Mesothelial cell of epicardium (in vitro differentiated cells): ENCODE data around the gene HOXA13. TPM values are rescaled to one million over a fixed set of nuclear protein-coding genes. Genes with fewer than 3 reads are reported as not detected.
A peak's percentile ranks its signal among the peaks of the same experiment; 100 is the strongest.

Experiments
- DNase-seq, 2 experiments: peaks; one replicate each; pipeline ENCODE4 v3.0.0; 2021; ENCODE audit warnings: low spot score in 2 of 2; ENCODE audit not compliant: unreplicated experiment in 2 of 2
- H3K27ac Mint-ChIP-seq: 2 replicates; pipeline ENCODE4 v1.8.0; 2021; ENCODE audit warnings: mixed read lengths
- H3K27me3 Mint-ChIP-seq: 2 replicates; pipeline ENCODE4 v1.8.0; 2021; ENCODE audit warnings: low read depth, mixed read lengths
- H3K36me3 Mint-ChIP-seq: 2 replicates; pipeline ENCODE4 v1.8.0; 2021; ENCODE audit warnings: mixed read lengths
- H3K4me1 Mint-ChIP-seq: 2 replicates; pipeline ENCODE4 v1.8.0; 2021; ENCODE audit warnings: mixed read lengths
- H3K4me3 Mint-ChIP-seq: 2 replicates; pipeline ENCODE4 v1.8.0; 2021; ENCODE audit warnings: mild to moderate bottlenecking, moderate library complexity, mixed read lengths
- H3K9me3 Mint-ChIP-seq: 2 replicates; pipeline ENCODE4 v1.8.0; 2021; ENCODE audit warnings: mixed read lengths
- total RNA-seq: library from RNA; stranded (reverse); gene quantifications from 3 replicates; pipeline ENCODE4 v1.2.1, GENCODE V29; 2021
- TF ChIP-seq, protein P1 (sequence below): fragments of 200-600 bp; sonication (generic); IDR thresholded peaks from one replicate; pipeline ENCODE4 v1.5.0; 2021; ENCODE audit warnings: antibody characterized with exemption; ENCODE audit not compliant: unreplicated experiment

Gene HOXA13
- total RNA-seq, 1 donor from 2014 or later: 7.7 TPM

DNA sequence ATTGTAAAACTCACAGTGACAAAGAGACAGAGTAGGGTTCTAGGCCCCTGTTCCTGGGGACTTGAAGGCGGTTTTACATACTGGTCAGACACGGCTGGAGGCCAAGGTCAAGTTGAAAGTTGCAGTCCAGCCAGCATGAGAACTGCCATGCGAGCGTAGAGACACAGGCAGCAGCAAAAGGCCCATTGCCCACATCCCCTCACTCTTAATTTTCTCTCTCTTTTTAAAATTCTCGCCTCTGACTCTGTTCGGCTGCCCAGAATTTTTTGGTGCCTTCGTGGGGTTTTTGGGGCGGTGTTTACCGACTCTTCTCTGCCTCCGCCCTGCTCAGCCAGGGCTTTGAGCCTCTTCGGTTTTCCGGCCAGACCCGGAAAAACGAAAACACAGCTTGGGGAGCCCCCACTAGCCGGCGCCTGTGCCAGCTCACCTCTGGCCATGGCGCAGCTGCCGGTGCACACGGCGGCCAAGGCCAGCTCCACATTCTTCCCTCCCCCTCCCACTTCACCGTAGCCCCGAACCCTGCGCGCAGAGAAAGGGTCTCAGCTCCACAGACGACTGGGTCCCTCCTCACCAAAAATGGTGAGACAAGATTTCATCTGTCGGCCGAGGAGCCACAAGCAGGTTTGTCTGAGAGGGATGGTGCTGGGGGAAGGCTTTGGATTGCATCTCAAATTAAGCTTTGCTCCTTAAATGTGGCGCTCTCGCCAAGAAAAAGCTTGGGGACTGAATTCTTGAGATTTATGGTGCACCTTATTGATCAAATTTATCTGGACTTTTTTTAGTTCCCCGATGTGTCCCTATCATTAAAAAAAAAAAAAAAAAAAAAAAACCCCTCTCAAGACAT is 2.3 kb upstream of the HOXA13 start:
- Mint-ChIP-seq H3K27ac (peak overlapping the region; percentile 70), H3K36me3 (no peaks in the 10 kb centered on the region)
- DNase-seq: peak in 1 of 2 experiments; percentile 39

DNA sequence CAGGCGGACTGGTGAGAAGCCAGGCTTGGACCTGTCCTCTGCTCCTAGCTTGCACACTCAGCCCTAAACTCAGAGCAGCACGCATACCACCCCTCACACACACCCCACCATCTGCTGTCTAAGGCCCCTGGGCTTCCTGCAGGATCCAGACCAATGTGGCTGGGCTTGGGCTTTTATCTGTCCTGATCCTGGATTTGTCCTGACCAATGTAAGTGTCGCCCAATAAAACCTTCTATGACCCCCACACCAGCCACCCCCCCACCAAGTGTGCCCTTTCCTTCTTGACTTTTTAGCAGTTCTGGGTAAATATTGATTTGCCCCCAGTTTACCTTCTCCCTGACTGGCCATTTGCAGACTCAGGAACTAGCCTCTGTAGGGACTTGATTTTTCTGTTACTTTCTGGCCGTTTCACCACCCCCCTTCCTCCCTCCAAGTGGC is 1.7 kb upstream of the HOXA13 start:
- Mint-ChIP-seq H3K27me3 (peaks cover 93% of the 10 kb centered on the region), H3K4me3 (peak overlapping the region; percentile 75), H3K9me3 (no peaks in the 10 kb centered on the region), H3K4me1 (peaks cover 28% of the 10 kb centered on the region), H3K27ac (peak overlapping the region; percentile 70), H3K36me3 (no peaks in the 10 kb centered on the region)
- peak in 1 of 2 experiments; percentile 38 for DNase-seq
- TF ChIP-seq, protein P1, sequence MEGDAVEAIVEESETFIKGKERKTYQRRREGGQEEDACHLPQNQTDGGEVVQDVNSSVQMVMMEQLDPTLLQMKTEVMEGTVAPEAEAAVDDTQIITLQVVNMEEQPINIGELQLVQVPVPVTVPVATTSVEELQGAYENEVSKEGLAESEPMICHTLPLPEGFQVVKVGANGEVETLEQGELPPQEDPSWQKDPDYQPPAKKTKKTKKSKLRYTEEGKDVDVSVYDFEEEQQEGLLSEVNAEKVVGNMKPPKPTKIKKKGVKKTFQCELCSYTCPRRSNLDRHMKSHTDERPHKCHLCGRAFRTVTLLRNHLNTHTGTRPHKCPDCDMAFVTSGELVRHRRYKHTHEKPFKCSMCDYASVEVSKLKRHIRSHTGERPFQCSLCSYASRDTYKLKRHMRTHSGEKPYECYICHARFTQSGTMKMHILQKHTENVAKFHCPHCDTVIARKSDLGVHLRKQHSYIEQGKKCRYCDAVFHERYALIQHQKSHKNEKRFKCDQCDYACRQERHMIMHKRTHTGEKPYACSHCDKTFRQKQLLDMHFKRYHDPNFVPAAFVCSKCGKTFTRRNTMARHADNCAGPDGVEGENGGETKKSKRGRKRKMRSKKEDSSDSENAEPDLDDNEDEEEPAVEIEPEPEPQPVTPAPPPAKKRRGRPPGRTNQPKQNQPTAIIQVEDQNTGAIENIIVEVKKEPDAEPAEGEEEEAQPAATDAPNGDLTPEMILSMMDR: no peak

More for the DNA sequence above, 2.3 kb upstream of the HOXA13 start:
- H3K9me3 Mint-ChIP-seq: no peaks in the 10 kb centered on the region
- peak overlapping the region; percentile 75 for H3K4me3 Mint-ChIP-seq
- peaks cover 28% of the 10 kb centered on the region for H3K4me1 Mint-ChIP-seq
- peaks cover 93% of the 10 kb centered on the region for H3K27me3 Mint-ChIP-seq
- TF ChIP-seq, protein P1: no peak

DNA sequence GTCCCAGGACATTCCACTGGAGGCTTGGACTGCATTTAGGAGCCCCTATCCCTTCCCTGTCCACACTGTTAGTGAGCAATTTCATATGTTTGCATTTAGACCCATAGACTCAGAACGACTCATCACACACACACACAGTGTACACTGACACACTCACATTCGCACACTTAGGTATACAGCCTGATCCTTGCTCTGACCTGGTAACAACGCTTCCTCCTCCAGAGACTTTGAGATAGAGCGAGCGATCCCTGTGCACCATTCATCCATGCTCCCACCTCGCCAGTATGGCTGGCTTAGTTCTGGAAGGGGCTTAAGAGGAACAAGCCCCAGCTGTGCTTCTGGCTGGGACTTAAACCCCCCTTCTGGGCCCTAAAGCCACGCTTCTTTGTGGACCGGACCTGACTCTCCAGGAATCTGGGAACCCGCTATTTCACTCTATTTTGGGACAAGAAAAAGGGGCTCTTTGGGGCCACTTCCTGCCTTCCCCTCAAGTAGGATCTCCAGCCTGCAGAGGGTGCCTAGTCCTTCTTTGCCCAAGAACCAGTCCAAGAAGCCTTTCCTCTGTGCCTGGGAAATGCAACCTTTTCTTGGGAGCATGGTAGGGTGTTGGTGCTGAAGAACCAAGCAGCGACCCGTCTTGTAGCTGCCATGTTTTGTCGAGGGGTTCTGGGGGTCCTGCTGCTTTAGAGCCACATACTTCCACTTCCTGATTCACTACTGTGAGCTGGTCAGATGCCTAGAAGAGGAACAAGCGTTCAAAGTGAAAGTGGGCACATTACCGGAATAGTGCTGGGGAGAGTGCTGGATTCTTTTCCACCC is 1.1 kb upstream of the HOXA13 start:
- H3K36me3 Mint-ChIP-seq: no peaks in the 10 kb centered on the region
- TF ChIP-seq, protein P1: no peak
- peak in 1 of 2 experiments; percentile 38 for DNase-seq
- peaks cover 91% of the 10 kb centered on the region for H3K27me3 Mint-ChIP-seq
- peaks cover 26% of the 10 kb centered on the region for H3K4me1 Mint-ChIP-seq
- H3K9me3 Mint-ChIP-seq: no peaks in the 10 kb centered on the region
- peak overlapping the region; percentile 75 for H3K4me3 Mint-ChIP-seq
- H3K27ac Mint-ChIP-seq: peak overlapping the region; percentile 70

DNA sequence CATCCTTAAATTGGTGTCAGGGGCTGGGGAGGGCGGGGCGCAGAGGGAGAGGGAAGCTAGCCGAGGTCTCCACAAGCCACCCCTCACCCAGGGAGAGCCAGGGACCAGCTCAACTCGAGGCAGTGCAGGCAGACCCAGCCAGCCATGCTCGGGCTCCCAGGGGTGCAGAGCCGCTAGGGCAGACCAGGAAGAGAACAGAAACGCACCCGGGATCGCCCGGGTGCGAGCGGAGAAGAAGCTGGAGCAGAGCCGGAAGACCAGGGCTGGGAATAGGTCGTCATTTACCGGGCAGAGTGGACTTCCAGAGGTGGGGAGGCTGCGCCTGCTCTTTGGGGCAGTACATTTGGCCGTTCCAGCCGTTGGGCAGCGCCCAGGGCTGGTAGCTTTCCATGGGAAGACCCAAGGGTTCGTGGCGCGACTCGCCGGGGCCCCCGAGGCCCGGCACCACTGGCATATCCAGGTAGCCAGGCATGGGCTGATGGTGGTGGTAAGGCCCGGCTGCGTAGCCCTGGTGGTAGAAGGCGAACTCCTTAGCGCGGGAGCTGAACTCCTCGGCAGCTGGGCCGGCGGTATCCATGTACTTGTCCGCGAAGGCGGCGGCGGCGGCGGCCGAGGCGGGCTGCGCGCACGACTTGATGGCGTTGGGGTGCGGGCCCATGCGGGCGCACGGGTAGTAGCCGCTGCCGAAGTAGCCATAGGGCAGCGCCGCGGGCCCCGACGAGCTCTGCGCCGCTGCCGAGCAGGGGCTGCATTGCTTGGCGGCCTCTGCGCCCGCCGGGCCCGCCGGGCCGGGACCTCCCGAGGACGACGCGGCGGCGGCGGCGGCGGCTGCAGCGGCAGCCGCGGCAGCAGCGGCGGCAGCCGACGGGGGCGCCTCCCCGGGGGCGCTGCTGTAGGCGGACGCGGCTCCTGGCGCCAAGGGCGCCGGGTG is 755 bp downstream of the HOXA13 start:
- peak in 1 of 2 experiments; percentile 51 for DNase-seq
- TF ChIP-seq, protein P1: no peak
- no peaks in the 10 kb centered on the region for H3K36me3 Mint-ChIP-seq
- H3K4me1 Mint-ChIP-seq: peaks cover 20% of the 10 kb centered on the region
- H3K4me3 Mint-ChIP-seq: peak overlapping the region; percentile 81
- peaks cover 90% of the 10 kb centered on the region for H3K27me3 Mint-ChIP-seq
- peak overlapping the region; percentile 79 for H3K27ac Mint-ChIP-seq
- no peaks in the 10 kb centered on the region for H3K9me3 Mint-ChIP-seq
